Activated CD8-positive, alpha-beta T cell treated with anti-CD3 and anti-CD28 coated beads for 36 hours (primary cell): ENCODE results near the gene UQCRFS1. TPM values are rescaled to one million over a fixed set of nuclear protein-coding genes. Genes with fewer than 3 reads are reported as not detected.
A peak's percentile ranks its signal among the peaks of the same experiment; 100 is the strongest.

Source experiments
- ATAC-seq: fragments of 200-7000 bp; cut with Tn5 transposase; one replicate; pipeline ENCODE4 v1.10.0; 2021; ENCODE audit warnings: mild to moderate bottlenecking, moderate library complexity
- CTCF ChIA-PET: fragments of 350-600 bp; sonication (Branson Sonifier 250); formaldehyde crosslinking; loops from one replicate; lab custom pipeline; 2021; ENCODE audit warnings: antibody characterized with exemption; lab: Charles Lee
- POLR2A ChIA-PET: fragments of 350-600 bp; sonication (Branson Sonifier 250); formaldehyde crosslinking; loops from one replicate; lab custom pipeline; 2021; ENCODE audit warnings: antibody characterized with exemption; lab: Charles Lee
- DNase-seq: peaks from one replicate; pipeline ENCODE4 v3.0.0-alpha.2; 2020
- H3K27ac Mint-ChIP-seq: one replicate; pipeline ENCODE4 v1.8.0; 2021; ENCODE audit warnings: mild to moderate bottlenecking, mixed read lengths
- H3K27me3 Mint-ChIP-seq: one replicate; pipeline ENCODE4 v1.8.0; 2021; ENCODE audit warnings: mixed read lengths
- H3K36me3 Mint-ChIP-seq: one replicate; pipeline ENCODE4 v1.8.0; 2021; ENCODE audit warnings: low read depth, mixed read lengths
- H3K4me1 Mint-ChIP-seq: one replicate; pipeline ENCODE4 v1.8.0; 2021; ENCODE audit warnings: low read depth, mixed read lengths
- H3K4me3 Mint-ChIP-seq: one replicate; pipeline ENCODE4 v1.8.0; 2021; ENCODE audit warnings: mild to moderate bottlenecking, moderate library complexity, mixed read lengths
- H3K9me3 Mint-ChIP-seq: one replicate; pipeline ENCODE4 v1.8.0; 2021; ENCODE audit warnings: mixed read lengths
- intact Hi-C: fragments of 100-400 bp; cut with micrococcal nuclease; formaldehyde crosslinking; loops from one replicate; pipeline ENCODE4 v1.10.0; 2022
- total RNA-seq, 2 experiments: library from RNA; stranded (reverse); gene quantifications; one replicate each; pipeline ENCODE4 v1.2.3, GENCODE V29; 2021
- TF ChIP-seq, protein P1 (sequence below): fragments of 200-600 bp; IDR thresholded peaks from one replicate; pipeline ENCODE4 v1.8.0; 2022; ENCODE audit warnings: antibody characterized with exemption, mild to moderate bottlenecking

UQCRFS1 gene
- total RNA-seq, 2 experiments from 2014 or later, result 48.5 to 51.1 TPM

GRCh38 chr19:29172302-29172701 is 40.6 kb downstream of the UQCRFS1 start:
- no peak for ATAC-seq
- TF ChIP-seq, protein P1, sequence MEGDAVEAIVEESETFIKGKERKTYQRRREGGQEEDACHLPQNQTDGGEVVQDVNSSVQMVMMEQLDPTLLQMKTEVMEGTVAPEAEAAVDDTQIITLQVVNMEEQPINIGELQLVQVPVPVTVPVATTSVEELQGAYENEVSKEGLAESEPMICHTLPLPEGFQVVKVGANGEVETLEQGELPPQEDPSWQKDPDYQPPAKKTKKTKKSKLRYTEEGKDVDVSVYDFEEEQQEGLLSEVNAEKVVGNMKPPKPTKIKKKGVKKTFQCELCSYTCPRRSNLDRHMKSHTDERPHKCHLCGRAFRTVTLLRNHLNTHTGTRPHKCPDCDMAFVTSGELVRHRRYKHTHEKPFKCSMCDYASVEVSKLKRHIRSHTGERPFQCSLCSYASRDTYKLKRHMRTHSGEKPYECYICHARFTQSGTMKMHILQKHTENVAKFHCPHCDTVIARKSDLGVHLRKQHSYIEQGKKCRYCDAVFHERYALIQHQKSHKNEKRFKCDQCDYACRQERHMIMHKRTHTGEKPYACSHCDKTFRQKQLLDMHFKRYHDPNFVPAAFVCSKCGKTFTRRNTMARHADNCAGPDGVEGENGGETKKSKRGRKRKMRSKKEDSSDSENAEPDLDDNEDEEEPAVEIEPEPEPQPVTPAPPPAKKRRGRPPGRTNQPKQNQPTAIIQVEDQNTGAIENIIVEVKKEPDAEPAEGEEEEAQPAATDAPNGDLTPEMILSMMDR, result no peak
- Mint-ChIP-seq H3K9me3 (peaks cover 41% of the 10 kb centered on the region), H3K4me1 (peaks cover 3% of the 10 kb centered on the region), H3K27me3 (peaks cover 3% of the 10 kb centered on the region), H3K27ac (no peak overlapping the region), H3K4me3 (no peak overlapping the region), H3K36me3 (peaks cover 3% of the 10 kb centered on the region)
- POLR2A ChIA-PET, result no interaction called here
- intact Hi-C loops, result no loop called here
- DNase-seq, result no peak
- CTCF ChIA-PET, result no interaction called here

DNA sequence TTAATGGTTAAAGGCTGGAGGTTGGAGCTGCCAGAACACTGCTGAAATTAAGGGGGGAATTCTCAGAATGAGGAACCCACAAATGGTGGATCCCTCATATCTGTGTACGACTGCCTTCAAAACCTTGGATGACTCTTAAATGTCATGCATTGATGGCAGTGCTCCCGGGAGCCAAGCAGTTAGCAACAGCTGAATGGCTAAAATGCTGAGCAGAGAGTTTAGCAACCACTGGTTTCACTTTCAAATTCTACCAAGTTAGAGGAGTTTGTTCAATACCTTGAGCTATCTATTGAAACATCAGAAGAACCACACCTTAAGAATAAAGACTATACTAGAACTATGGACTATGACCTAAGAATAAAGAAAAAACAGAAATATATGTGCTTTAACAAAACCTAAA is 41.4 kb downstream of the UQCRFS1 start:
- ChIA-PET POLR2A (no interaction called here), CTCF (interaction anchor here (1.4 kb wide), 1 partner anchor 92 kb away, joined by 4 read pairs; no protein-coding TSS in a partner anchor)
- Mint-ChIP-seq H3K27ac (no peak overlapping the region), H3K27me3 (peaks cover 3% of the 10 kb centered on the region), H3K4me1 (peaks cover 3% of the 10 kb centered on the region), H3K36me3 (no peaks in the 10 kb centered on the region), H3K9me3 (peaks cover 35% of the 10 kb centered on the region), H3K4me3 (no peak overlapping the region)
- intact Hi-C loops, result no loop called here
- ATAC-seq (no peak), DNase-seq (no peak)
- TF ChIP-seq, protein P1, result no peak

GRCh38 chr19:29170554-29170953 is 42.4 kb downstream of the UQCRFS1 start:
- Mint-ChIP-seq H3K4me3 (no peak overlapping the region), H3K36me3 (no peaks in the 10 kb centered on the region), H3K27ac (no peak overlapping the region), H3K9me3 (peaks cover 27% of the 10 kb centered on the region), H3K4me1 (peaks cover 3% of the 10 kb centered on the region), H3K27me3 (peaks cover 3% of the 10 kb centered on the region)
- ChIA-PET CTCF (interaction anchor here (1.4 kb wide), 1 partner anchor 93 kb away, joined by 4 read pairs; no protein-coding TSS in a partner anchor), POLR2A (interaction anchor here (1.2 kb wide), 1 partner anchor 11 kb away, joined by 3 read pairs; no protein-coding TSS in a partner anchor)
- intact Hi-C loops, result no loop called here
- DNase-seq (no peak), ATAC-seq (peak; percentile 66)
- TF ChIP-seq, protein P1, result no peak

DNA sequence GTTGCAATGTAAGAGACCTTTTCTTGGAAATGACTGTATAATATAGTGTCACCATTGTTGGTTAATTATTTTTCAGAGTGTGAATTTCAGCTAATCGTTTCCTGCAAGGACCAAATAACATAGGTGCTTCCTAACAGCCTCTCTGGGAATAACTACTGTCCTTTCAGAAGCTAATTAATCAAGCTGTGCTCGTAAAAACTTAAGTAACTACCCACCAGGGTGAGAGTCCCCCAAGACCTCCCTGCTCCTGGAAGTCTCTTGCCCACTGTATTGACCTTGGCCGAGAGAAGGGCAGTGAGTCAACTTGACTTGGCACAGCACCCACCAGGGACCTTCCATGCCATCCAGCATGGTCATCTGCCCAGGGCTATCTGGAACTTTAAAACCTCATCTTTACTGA is 50.3 kb downstream of the UQCRFS1 start:
- Mint-ChIP-seq H3K27ac (no peak overlapping the region), H3K36me3 (no peaks in the 10 kb centered on the region), H3K4me1 (no peaks in the 10 kb centered on the region), H3K9me3 (peaks cover 2% of the 10 kb centered on the region), H3K4me3 (no peak overlapping the region), H3K27me3 (peaks cover 5% of the 10 kb centered on the region)
- POLR2A ChIA-PET, result no interaction called here
- TF ChIP-seq, protein P1, result no peak
- intact Hi-C loops, result no loop called here
- no peak for ATAC-seq
- DNase-seq, result no peak
- CTCF ChIA-PET, result no interaction called here

GRCh38 chr19:29155683-29156082 is 57.3 kb downstream of the UQCRFS1 start:
- ChIA-PET POLR2A (no interaction called here), CTCF (no interaction called here)
- TF ChIP-seq, protein P1, result no peak
- Mint-ChIP-seq H3K4me1 (no peaks in the 10 kb centered on the region), H3K27ac (no peak overlapping the region), H3K9me3 (peaks cover 28% of the 10 kb centered on the region), H3K4me3 (no peak overlapping the region), H3K27me3 (peaks cover 3% of the 10 kb centered on the region), H3K36me3 (no peaks in the 10 kb centered on the region)
- DNase-seq (no peak), ATAC-seq (no peak)
- intact Hi-C loops, result no loop called here
